ENCODE results near the gene MGMT. TPM values are rescaled to one million over a fixed set of nuclear protein-coding genes. Genes with fewer than 3 reads are reported as not detected.

Gene MGMT
- total RNA-seq, 6 experiments from 2014 or later, result 8.9 to 18.0 (median 10.0) TPM

GRCh38 chr10:129652021-129652420 lies 185.0 kb downstream of the MGMT start:
- peaks cover 44% of the 10 kb centered on the region for H3K9me3 Mint-ChIP-seq
- H3K4me1 Mint-ChIP-seq (ENCODE audit: low read depth), result no peaks in the 10 kb centered on the region
- no peak overlapping the region for H3K27ac Mint-ChIP-seq
- DNase-seq, result no peak
- H3K36me3 Mint-ChIP-seq (ENCODE audit: low read depth), result peaks cover 23% of the 10 kb centered on the region
- no peak overlapping the region for H3K4me3 Mint-ChIP-seq
- no peak for TF ChIP-seq CTCF (IDR thresholded peaks at IDR 0.05)
- no peaks in the 10 kb centered on the region for H3K27me3 Mint-ChIP-seq (ENCODE audit: insufficient read depth)

GRCh38 chr10:129652521-129653201 lies 185.6 kb downstream of the MGMT start:
- Mint-ChIP-seq H3K4me1 (ENCODE audit: low read depth) (no peaks in the 10 kb centered on the region), H3K4me3 (no peak overlapping the region), H3K9me3 (peaks cover 44% of the 10 kb centered on the region), H3K36me3 (ENCODE audit: low read depth) (peaks cover 23% of the 10 kb centered on the region), H3K27me3 (ENCODE audit: insufficient read depth) (no peaks in the 10 kb centered on the region), H3K27ac (no peak overlapping the region)
- no peak for DNase-seq
- no peak for TF ChIP-seq CTCF (IDR thresholded peaks at IDR 0.05)

DNA sequence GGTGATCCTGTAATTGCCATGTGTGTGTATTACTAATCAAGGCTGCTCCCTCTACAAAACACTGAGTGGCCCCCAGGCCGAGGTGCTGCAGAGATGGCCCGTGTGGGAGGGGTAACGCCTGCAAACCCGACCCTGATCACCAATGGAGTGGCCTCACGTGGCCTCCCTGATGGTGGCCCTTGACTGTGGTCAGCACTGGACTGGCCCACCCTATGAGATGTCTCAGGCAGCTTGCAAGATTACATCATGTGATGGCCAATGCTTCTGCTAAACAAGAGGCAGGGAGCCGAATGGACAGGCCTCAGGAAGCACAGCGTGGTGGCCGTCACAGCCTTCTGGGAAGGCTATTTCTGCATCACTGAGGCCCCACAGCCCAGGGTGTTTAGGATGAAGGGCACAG lies 186.4 kb downstream of the MGMT start:
- DNase-seq, result no peak
- H3K27ac Mint-ChIP-seq, result no peak overlapping the region
- H3K9me3 Mint-ChIP-seq, result peaks cover 44% of the 10 kb centered on the region
- TF ChIP-seq CTCF (IDR thresholded peaks at IDR 0.05), result no peak
- H3K27me3 Mint-ChIP-seq (ENCODE audit: insufficient read depth), result no peaks in the 10 kb centered on the region
- peaks cover 23% of the 10 kb centered on the region for H3K36me3 Mint-ChIP-seq (ENCODE audit: low read depth)
- H3K4me3 Mint-ChIP-seq, result no peak overlapping the region
- H3K4me1 Mint-ChIP-seq (ENCODE audit: low read depth), result no peaks in the 10 kb centered on the region

DNA sequence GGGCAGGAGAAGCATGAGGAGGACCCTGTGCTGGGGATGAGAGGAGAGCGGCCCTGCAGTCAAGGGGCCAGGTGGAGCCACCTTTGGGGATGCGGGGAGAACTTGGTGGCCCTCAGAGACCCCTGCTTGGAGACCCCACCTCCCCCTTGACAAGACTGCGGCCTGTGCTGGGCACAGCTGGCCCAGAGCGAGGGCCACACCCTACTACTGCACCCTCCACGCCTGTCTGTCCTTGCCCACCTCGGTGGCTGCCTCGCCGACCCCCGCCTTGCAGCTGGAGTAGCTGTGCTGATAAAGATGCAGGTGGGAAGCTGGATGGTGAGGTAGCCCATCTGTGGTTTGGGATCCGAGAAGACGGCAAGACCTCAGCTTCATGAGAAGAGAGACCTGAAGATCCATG lies 186.8 kb downstream of the MGMT start:
- Mint-ChIP-seq H3K9me3 (peaks cover 44% of the 10 kb centered on the region), H3K4me3 (no peak overlapping the region), H3K27me3 (ENCODE audit: insufficient read depth) (no peaks in the 10 kb centered on the region), H3K36me3 (ENCODE audit: low read depth) (peaks cover 23% of the 10 kb centered on the region), H3K27ac (no peak overlapping the region), H3K4me1 (ENCODE audit: low read depth) (no peaks in the 10 kb centered on the region)
- DNase-seq, result no peak
- no peak for TF ChIP-seq CTCF (IDR thresholded peaks at IDR 0.05)

DNA sequence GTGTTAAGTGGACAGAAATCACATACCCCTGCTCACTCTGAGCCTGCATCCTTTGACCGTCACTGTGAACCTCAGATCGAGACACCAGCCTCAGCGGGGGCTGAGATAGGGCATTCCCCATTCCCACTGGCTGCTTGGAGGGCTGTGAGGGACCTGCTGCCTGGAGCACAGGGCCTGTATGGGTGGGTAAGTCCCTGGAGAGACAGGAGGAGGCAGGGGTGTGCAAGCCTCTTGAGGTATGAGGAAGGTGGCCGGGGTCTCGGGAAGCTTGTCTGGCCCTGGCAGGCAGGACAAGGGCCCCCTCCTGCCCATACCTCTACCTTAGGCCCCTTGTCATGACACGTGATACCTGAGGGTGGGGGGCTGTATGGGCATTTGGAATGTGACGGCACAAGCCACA lies 187.4 kb downstream of the MGMT start:
- H3K4me1 Mint-ChIP-seq (ENCODE audit: low read depth), result no peaks in the 10 kb centered on the region
- H3K27me3 Mint-ChIP-seq (ENCODE audit: insufficient read depth), result no peaks in the 10 kb centered on the region
- peaks cover 21% of the 10 kb centered on the region for H3K36me3 Mint-ChIP-seq (ENCODE audit: low read depth)
- no peak for TF ChIP-seq CTCF (IDR thresholded peaks at IDR 0.05)
- no peak overlapping the region for H3K4me3 Mint-ChIP-seq
- H3K9me3 Mint-ChIP-seq, result peaks cover 44% of the 10 kb centered on the region
- H3K27ac Mint-ChIP-seq, result no peak overlapping the region
- no peak for DNase-seq

All from HFFc6 (cell line).